Measurements from ENCODE around the gene SCN4A.
A peak's percentile ranks its signal among the peaks of the same experiment; 100 is the strongest.
"Not testable (repeated sequence)": the region's sequence is repeated elsewhere in the genome, so short reads cannot be mapped to it uniquely, and the experiment has no call there.

The SCN4A gene

GRCh38 chr17:63889026-63889848, 83.5 kb downstream of the SCN4A start:
- H3K4me3 Mint-ChIP-seq, result peak overlapping the region; percentile 23
- H3K27ac Mint-ChIP-seq; H3K27me3 Mint-ChIP-seq; H3K4me1 Mint-ChIP-seq (ENCODE audit: low read depth); H3K36me3 Mint-ChIP-seq; H3K9me3 Mint-ChIP-seq (ENCODE audit: low read depth): not testable (repeated sequence)
